Hippocampal formation (tissue), 2 donors: ENCODE data around the gene NAA20.

Experiments
- DNase-seq, 2 donors: peaks; one replicate each; lab custom pipeline; 2025; lab: John Stamatoyannopoulos, UW

The NAA20 gene

DNA sequence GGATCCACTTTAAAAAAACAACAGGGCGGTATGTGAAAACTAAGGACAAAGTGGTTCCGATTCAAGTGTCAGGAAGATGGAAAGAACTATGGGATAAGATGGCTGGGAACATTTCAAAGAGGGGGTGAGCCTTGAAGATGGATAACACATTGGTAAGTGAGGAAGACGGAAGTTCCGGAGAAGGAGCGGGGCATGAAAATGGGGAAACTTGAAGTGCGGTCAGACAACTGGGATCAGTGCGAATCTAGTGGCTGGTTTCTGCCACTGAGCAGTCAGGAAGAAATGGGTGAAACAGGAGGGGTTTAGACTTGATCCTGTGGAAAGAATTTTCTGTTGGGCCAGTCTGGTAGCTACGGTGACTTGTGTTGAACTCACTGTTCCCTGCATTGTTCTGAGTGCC is 1.2 kb downstream of the NAA20 start:
- no peak for DNase-seq

DNA sequence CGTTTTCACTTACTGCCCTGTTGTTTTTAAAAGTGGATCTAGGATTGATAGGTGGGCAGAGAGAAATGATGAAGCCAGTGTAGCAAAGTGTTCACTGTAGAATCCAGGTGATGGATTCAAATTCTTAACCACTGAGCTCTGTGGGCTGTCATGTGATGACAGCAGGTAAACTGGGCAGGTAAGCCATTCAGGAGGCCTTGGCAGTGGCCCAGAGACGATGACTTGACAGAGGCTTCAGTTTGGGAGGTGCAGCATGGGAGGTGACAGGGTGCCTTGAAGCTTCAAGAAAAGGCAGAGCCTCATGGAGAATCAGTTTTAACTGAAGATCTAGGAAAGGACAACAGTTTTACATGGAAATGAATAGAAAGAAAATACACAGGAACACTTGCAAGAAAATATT is 2.0 kb downstream of the NAA20 start:
- no peak for DNase-seq

DNA sequence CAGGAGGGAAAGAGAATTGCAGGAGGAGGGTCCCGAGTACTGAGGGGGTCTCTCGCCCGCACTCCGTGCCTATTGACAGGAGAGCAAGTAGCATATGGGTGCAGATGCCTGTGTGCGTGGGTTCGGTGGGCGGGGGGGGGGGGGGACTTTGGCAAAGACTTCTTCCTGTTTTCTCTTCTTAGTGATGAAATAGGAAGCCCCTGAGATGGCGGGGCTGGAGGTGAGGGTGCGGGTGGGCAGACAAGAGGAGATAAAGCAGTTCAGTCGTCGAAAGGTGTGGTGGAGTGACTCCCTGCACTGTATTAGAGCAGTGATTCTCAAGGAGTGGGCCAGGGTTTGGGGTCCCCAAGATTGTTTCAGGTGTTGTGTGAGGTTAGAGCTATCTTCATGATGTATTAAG is 3.7 kb downstream of the NAA20 start:
- DNase-seq: no peak

DNA sequence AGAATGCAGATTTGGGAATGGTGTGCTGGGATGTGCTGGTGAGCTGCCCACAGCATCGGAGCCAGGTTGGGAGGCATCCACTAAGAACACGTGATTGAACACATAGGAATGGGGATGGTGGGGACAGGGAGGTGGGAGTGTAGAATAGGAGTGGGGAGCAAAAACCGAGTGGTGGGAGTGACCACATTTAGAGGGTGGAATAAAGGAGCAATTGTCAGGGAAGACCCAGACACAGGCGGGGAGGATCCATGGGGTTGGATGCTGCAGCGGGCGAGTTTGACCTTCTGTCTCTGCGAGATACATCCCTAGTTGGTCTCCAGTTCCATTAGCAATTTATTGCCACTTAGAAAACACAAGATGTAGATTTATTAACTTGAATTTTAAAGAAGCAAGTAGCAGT is 4.7 kb downstream of the NAA20 start:
- no peak for DNase-seq

GRCh38 chr20:20022498-20022897 is 5.3 kb downstream of the NAA20 start:
- DNase-seq: no peak

DNA sequence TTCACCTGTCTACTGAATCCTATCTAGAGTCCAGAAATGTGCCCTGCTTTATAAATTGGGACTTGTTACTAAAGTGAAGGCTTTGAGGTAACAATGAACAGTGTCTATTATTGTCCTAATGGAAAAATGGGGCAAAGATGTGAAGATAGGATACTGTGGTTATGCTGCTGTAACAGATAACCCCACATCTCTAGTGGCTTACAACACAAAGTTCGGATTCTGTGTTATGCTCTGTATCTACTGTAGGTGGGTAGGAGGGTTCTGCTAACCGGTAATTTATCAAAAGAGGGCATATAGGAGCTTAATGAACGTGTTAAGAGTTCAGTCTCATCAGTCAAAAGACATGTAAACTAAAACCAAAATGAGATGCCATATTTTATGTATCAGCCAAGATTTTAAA is 6.2 kb downstream of the NAA20 start:
- no peak for DNase-seq

DNA sequence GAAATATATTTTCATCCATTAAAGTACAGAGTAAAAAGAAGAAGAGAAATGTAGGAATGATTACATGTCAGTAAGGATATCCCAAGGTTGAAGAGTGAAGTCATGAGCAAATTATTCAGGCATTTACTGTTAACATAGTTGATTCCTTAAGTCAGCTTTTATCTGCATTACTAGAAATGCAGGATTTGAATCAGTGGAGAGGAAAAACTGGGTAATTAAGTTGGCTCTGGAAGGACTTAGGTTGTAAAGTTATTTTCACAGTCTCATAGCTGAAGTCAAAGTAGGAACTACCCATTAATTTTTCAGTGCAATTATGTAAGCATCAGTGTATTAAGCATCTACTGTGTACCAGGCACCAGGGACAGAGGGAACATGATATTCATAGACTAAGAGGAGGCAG is 7.8 kb downstream of the NAA20 start:
- DNase-seq: no peak

DNA sequence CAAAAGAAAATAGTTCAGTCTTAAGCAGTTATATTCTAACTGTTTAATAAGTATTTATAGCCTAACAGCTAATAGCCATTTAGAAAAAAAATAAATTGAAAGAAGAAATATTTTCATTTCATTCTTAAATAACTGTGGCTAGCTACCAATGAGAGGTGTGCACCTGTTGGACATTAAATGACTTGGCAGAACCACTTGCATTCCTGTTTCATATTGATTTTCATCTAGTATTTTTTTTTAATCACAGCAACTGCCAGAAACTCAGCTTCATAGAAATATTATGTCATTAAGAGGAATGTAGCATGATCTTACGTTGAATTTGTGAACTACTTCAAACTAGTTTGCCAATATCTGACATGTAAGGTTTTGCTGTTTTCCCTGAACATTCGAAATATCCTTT is 10.1 kb downstream of the NAA20 start:
- no peak for DNase-seq

DNA sequence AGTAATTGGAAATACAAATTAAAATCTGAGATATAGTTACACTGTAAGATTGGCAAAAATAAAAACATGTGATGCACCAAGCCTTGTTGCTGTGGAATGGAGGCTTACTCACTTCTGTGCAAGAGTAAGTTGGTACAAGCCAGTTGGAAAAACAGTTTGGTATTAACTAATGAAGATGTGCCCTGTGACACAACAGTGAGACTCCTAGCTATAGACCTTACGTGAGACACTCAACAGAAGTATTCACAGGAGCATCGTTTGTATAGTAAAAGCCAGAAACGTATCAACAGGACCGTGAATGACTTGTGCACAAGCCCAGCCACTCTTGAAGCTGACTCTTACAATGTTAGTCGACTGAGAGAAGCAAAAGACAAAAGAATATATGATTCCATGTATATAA is 14.6 kb downstream of the NAA20 start:
- DNase-seq: no peak

- no peak for DNase-seq
Observed at GRCh38 chr20:20034486-20034885, 17.3 kb downstream of the NAA20 start.

- no peak for DNase-seq
Observed at GRCh38 chr20:20036756-20037155, 19.6 kb downstream of the NAA20 start.

DNA sequence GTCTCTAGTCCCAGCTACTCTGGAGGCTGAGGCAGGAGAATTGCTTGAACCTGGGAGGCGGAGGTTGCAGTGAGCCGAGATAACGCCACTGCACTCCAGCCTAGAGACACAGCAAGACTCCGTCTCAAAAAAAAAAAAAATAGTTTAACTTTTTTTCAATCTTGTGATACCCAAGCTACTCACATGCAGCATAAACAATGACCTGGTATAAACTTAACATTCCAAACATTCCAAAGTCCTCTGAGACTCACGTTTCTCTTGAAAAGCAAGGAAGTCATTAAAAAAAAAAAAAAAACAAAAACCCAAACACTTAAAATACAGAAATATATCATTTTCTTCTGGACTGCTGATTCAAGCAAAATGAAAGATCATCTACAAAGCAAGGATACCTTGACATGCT is 20.8 kb downstream of the NAA20 start:
- no peak for DNase-seq

DNA sequence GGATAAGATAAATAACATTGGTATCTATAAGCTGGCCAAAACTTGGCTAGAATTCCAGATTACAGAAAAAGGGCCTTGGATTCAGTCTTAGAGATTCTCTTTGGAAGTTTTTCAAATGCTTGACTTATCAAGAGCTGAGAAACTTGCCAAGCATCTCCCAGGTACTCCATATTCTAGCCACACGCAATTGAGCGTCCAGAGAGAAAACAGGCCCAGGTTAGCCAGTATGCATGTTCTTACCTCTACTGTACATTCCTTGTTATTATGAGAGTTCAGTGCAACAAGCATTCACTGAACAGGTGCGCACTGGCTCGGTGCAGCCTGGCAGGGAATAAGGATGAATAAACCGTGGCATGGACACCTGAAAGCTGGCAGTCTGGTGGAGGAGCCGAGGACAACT is 21.4 kb downstream of the NAA20 start:
- DNase-seq: no peak

GRCh38 chr20:20039752-20040387 is 22.7 kb downstream of the NAA20 start:
- no peak for DNase-seq

DNA sequence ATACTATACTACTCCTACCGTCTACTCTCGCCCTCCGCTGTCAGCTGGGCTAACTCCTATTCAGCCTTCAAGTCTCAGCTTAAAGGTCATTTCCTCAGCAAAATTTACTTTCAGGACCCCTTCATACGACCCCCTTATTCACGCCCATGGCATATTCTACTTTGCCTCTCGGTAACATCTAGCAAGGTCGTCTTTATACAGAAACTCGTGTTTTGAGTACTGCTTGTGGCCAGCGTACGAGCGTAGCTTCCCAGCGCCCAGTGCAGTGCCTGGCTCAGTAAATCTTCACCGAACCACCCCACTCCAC is 34.6 kb downstream of the NAA20 start:
- DNase-seq: no peak

DNA sequence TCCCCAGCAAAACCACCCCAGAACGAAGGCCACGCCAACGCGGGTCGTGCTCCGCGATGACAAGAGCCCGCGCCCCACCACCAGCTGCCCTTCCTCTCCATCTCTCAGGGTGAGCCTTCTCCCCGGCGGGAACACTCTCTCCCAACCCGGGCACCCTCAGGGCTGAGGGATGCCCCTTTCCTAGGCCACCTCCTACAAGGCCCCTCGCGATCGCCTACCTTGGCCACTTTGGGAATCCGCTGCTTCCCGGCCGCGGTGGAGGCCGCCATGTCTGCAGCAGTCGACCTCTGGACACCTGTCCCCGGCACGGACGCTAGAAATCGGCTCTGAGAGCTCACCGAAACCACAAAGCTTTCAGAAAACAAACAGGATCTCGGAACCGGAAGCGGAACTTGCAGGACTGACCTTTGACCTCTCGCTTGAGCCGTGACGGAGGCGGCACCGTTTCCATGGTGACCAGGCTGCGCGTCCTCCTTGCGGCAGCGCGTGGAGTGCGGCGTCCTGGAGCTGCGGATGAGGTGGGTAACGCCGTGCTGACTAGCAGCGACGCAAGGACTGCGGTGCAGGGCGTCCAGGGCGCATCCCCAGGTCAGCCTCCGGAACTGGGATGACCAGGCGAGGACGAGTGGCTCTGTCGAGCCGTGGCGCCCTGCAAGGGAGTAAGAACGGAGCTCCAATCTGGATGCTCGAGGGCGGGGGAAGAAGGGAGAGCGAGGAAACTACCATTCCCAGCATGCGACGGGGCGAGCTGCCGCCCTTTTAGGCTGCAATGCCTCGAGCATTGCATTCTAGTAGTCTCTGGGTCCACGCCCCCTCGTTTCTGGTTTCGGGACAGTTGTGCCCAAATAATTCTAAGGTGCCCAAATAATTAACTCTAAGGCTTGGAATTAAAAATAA is 35.2 kb downstream of the NAA20 start, which contains the start of the genes CFAP61 and CRNKL1:
Gene CFAP61, plus strand, starts transcription at position 459 of the 897 bp plus-strand sequence. CDS start 4,122 bp downstream, outside the sequence.
Gene CRNKL1, minus strand, starts transcription at position 393 of the 897 bp plus-strand sequence. Its CDS starts 124 bp downstream, at position 269.
- peak; percentile 93 for DNase-seq

DNA sequence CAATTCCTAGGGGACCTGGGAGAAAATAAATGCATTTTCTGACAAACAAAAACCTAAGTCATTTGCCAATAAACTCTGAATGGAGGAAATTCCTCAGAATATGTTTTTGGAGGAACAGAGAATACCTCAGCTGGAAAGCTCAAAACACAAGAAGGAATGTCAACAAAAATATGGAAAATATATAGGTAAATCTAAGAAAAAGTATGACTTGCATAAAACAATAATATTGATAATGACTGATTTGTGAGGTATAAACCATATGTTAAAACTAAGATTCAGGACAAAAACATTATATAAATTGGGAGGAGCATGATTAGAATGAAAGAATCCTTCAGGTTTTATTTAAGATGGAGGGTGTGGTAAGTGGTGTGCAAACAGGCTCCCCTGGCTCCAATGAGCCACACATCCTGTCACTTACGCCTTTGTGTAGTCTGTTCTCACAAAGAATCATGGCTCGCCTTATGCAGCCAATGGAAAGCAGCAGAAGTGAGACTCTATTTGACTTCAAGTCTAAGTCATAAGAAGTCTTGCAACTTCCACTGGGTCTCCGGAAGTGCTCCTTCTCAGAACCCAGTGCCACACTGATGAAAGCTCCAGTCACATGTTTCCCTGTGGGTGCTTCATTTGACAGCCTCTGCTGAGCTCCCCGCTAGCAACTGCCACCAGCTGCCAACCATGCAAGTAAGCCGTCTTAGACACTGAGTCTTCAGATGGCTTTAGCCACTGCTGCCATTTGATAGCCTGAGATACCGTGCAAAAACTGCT is 43.3 kb downstream of the NAA20 start:
- DNase-seq: no peak

DNA sequence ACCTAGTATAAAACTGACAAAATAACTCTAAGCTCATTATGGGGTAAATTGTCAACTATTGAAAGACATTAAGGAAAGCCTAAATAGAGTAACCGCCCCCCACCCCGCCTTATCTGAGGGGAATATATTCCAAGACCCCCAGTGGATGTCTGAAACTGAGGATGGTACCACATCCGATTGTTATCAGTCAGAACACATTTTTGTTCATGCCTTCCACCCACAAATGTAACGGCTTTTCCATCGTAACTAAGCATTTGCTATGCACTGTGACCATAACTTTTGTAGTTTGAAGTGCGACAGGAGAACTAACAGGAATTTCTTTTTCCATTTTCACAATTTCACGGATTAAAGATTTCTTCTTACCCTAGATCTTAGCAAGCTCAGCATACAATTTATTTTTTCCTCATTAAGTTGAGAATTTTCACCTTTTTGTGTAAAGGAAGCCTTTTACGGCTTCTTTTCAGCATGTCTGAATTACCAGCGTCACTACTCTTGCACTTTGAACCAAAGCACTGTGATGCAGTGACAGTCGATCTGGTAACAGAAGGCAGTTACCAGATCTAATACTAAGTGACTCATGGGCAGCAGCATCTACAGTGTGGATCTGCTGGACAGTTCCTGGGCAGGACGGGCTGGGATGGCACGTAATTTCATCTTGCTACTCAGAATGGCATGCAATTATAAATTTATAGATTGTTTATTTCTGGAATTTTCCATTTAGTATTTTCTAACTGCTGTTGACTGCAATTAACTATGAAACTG is 47.0 kb downstream of the NAA20 start:
- DNase-seq: no peak

DNA sequence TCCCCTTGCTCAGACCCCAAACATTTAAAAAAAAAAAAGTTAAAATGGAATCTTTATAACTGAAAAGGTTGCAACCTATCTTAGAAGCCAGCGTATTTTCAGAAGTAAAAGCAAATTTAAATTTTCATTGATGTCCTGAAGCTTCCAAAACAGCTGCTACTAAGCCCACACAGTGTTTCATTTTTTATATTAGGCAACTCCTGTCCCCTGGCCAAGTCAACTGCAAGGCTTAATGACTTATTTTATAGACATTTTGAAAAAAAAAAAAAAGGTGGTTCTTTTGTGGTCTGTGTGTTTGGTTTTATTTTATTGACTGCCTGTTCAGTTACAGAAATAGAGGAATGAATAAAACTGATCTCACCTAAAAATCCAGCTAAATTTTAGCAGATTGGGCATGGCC is 48.2 kb downstream of the NAA20 start:
- no peak for DNase-seq

GRCh38 chr20:20070871-20071726 is 53.9 kb downstream of the NAA20 start:
- DNase-seq: no peak

DNA sequence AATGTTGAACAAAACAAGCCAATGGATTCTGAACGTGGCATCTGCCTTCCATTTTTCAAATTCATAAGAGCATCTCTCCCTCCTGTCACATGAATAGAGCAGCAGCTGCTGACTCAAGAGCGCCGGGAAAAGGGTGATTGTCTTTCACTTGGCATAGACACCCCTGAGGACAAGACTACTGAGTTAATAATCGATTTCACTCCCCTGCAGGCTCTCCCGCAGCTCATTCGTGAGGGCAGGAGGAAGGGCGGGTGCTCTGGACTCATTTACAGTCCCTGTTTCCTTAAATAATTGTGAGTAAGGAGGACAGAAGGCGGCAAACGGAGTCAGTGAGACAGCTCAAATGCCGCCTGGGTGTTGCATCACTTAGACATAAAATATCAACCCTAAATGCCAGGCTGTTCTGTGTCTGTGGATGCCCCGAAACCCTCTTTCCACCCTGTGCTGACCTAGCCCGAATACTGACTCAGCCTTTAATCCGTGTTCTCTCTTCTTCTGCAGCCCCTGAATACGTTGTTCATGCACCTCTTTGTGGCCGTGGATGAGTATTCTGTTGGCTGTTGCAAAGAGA is 56.7 kb downstream of the NAA20 start:
- DNase-seq: peak in 1 of 2 donors; percentile 10
